GM12891 (cell line): ENCODE results near the gene TSPAN2.

Source experiments
- POLR2A ChIP-seq: IDR thresholded peaks from 2 replicates; pipeline ENCODE4 v1.6.1; 2011; ENCODE audit warnings: low read depth, low read length, control low read depth
- POLR2AphosphoS5 ChIP-seq: IDR thresholded peaks from 2 replicates; pipeline ENCODE4 v1.6.1; 2011; ENCODE audit warnings: low read depth, low read length, control low read depth
- POU2F2 ChIP-seq: IDR thresholded peaks from 2 replicates; pipeline ENCODE4 v1.6.1; 2011; ENCODE audit warnings: low read depth, mild to moderate bottlenecking, control low read depth, low read length, moderate library complexity
- SPI1 ChIP-seq: IDR thresholded peaks from 2 replicates; pipeline ENCODE4 v1.6.1; 2011; ENCODE audit warnings: low read depth, low read length, control low read depth
- TAF1 ChIP-seq: IDR thresholded peaks from 2 replicates; pipeline ENCODE4 v1.6.1; 2011; ENCODE audit warnings: low read depth, low read length, control low read depth

DNA sequence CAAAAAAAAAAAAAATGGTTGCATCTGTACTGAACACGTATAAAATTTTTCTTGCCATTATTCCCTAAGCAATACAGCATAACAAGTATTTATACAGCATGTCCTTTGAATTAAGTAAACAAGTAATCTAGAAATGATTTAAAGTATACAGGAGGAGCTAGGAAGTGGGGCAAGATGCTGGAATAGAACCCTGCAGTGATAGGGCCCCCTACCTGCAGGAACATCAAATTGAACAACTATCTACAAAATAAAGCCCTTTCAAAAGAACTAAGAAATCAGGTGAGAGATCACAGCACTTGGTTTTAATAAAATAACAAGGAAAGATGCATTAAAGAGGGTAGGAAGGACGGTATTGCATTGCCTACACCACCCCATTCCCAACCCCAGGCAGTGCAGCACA is 48.8 kb downstream of the TSPAN2 start:
- TF ChIP-seq POLR2AphosphoS5 (no peak), POLR2A (no peak), TAF1 (no peak), SPI1 (no peak), POU2F2 (no peak)
